ENCODE results near the gene SEMA4A.

The SEMA4A gene

DNA sequence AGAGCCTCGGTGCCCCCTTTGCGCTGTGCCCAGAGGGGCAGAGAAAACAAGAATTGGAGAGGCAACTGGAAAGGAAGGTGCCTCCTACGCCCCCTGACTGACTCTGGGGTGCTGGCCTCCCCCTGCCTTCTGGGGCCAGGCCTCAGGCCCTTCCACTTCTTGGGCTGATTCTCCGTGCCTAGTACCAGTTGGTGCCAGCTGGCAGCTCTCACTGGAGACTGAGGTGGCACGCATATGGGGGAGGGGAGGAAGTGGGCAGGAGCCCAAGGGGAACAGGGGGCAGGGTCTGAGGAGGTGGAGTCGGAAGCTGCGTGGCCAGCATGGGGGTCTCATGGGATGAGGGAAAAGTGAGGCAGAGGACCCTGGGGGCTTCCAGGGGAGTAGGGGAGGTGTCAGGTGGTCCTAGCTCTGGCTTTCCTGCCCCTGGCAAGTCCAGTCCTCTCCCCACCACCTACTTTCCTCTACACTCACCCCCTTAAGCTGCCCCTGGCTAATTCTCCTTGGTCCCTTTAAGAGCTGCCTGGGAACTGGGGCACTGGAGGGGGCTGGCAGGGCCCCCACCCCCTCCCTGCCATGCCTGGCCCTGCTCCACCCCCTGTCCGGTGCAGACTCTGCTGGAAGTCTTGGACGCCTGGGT is 6.5 kb upstream of the SEMA4A start:
- Histone ChIP-seq H3K9me3 (no peaks in the 10 kb centered on the region), H3K36me3 (no peaks in the 10 kb centered on the region), H3K4me3 (ENCODE audit: low read depth in 1 of 2, low read length in 1 of 2) (peak overlapping the region; percentile 42 to 45), H3K4me1 (ENCODE audit: control insufficient read depth in 1 of 2, insufficient read depth in 1 of 2, low read depth in 1 of 2, low read length in 1 of 2) (peaks cover 59% of the 10 kb centered on the region in 2 experiments), H3K27me3 (no peaks in the 10 kb centered on the region), H3K27ac (peak overlapping the region; percentile 93)
- TF ChIP-seq, protein P1, sequence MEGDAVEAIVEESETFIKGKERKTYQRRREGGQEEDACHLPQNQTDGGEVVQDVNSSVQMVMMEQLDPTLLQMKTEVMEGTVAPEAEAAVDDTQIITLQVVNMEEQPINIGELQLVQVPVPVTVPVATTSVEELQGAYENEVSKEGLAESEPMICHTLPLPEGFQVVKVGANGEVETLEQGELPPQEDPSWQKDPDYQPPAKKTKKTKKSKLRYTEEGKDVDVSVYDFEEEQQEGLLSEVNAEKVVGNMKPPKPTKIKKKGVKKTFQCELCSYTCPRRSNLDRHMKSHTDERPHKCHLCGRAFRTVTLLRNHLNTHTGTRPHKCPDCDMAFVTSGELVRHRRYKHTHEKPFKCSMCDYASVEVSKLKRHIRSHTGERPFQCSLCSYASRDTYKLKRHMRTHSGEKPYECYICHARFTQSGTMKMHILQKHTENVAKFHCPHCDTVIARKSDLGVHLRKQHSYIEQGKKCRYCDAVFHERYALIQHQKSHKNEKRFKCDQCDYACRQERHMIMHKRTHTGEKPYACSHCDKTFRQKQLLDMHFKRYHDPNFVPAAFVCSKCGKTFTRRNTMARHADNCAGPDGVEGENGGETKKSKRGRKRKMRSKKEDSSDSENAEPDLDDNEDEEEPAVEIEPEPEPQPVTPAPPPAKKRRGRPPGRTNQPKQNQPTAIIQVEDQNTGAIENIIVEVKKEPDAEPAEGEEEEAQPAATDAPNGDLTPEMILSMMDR (IDR thresholded peaks at IDR 0.05) = no peak

DNA sequence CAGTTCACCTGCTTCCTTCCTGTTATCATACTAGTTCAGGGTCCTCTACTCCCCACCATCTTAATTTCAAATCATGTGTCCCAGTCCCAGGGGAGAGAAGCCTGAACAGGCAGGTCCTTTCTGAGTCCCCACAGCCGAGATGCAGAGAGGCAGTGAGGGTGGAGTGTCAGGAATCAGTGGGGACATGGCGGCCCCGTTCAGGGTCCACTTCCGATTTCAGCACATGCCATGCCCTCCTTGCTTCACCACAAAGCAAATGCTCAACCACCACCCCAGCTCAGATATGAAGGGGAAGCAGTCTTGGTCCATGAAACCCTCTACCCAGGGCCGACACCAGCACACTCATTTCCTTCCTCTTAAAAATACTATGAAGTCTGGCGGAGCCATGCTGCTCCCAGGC is 5.2 kb upstream of the SEMA4A start:
- H3K27ac ChIP-seq = peak overlapping the region; percentile 93
- TF ChIP-seq, protein P1 (IDR thresholded peaks at IDR 0.05) = peak; percentile 23
- peaks cover 68 to 72% of the 10 kb centered on the region in 2 experiments for H3K4me1 ChIP-seq (ENCODE audit: control insufficient read depth in 1 of 2, insufficient read depth in 1 of 2, low read depth in 1 of 2, low read length in 1 of 2)
- no peaks in the 10 kb centered on the region for H3K36me3 ChIP-seq
- H3K4me3 ChIP-seq (ENCODE audit: low read depth in 1 of 2, low read length in 1 of 2) = peak overlapping the region; percentile 45 to 52
- H3K27me3 ChIP-seq = no peaks in the 10 kb centered on the region
- no peaks in the 10 kb centered on the region for H3K9me3 ChIP-seq

DNA sequence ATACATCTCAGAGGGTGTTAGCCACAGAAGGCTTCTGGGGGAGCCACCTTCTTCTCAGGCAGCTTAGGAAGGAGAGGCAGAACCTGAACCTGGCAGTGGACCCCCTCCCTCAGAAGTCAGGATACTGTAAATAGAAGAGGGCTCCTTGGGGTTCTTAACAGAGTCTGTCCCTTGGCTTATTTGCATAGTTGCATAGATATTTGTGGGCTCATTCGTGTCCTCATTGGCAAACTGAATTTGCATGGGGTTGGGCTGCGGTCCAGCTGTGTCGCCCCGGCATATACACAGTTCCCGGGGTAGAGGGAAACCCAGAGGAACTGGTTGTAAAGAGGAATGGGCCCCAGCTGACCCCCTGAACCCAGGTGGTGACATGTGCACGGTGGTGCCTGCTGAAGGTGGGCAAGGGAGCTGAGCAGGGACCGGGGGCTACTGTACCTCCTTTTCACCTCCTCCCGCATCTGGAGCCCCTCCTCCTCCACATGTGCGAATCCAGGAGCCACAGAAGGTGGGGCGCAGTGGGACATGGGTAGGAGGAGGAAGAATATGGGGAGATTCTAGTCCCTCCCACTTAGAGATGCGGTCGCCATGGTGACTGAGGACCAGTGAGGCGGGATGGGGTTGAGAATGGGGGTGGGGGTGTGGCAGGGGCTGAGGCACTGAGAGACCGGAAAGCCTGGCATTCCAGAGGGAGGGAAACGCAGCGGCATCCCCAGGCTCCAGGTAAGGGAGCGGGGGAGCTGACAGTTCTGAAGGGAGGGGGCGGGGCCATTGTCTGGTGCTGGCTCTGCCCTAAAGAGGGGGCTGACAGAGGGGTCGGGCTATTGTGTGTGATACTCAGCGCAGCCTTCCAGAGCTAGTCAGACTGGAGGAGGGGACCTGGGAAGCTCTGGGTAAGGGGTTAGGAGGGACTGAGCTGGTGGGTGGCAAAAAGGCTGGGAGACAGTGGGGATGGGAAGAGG is 3.7 kb upstream of the SEMA4A start:
- Histone ChIP-seq H3K27ac (peak overlapping the region; percentile 93), H3K9me3 (no peaks in the 10 kb centered on the region), H3K4me1 (ENCODE audit: control insufficient read depth in 1 of 2, insufficient read depth in 1 of 2, low read depth in 1 of 2, low read length in 1 of 2) (peaks cover 81 to 86% of the 10 kb centered on the region in 2 experiments), H3K36me3 (no peaks in the 10 kb centered on the region), H3K4me3 (ENCODE audit: low read depth in 1 of 2, low read length in 1 of 2) (peak overlapping the region; percentile 12 to 45), H3K27me3 (no peaks in the 10 kb centered on the region)
- TF ChIP-seq, protein P1 (IDR thresholded peaks at IDR 0.05) = no peak

DNA sequence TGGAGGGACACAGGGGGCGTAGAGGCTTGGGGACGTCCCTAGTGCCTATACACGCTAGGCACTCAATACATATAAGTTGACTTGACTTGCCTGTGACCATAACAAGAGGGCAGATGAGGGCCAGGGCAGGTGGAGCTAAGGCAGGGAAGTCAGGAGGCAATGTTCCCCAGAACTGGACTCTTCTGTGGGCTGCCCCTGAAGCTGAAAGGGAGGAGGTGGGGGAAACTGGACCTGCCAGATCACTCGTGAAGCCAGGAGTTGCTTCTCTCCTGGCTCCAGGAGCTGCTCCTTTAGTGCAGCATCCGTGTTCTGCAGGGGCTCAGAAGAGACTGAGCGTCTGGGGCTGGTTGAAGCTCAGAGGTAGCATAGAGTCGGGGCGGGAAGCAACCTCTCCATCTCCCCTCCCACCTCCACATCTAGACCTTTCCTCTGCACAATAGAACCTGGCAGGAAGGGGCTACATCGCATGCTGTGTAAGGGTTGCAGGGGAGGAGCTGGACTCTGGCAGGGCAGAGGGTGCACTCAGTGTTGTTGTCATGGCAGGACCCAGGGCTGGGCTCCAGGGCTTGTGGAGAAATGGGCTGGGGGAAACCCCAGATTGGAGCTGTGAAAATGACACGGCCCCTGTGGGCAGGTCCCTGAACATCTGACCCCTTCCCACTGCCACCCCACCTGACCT is 2.9 kb upstream of the SEMA4A start:
- H3K4me3 ChIP-seq (ENCODE audit: low read depth in 1 of 2, low read length in 1 of 2) = no peak overlapping the region
- no peaks in the 10 kb centered on the region for H3K36me3 ChIP-seq
- peak overlapping the region; percentile 93 for H3K27ac ChIP-seq
- peaks cover 90 to 93% of the 10 kb centered on the region in 2 experiments for H3K4me1 ChIP-seq (ENCODE audit: control insufficient read depth in 1 of 2, insufficient read depth in 1 of 2, low read depth in 1 of 2, low read length in 1 of 2)
- no peaks in the 10 kb centered on the region for H3K9me3 ChIP-seq
- TF ChIP-seq, protein P1 (IDR thresholded peaks at IDR 0.05) = no peak
- no peaks in the 10 kb centered on the region for H3K27me3 ChIP-seq

DNA sequence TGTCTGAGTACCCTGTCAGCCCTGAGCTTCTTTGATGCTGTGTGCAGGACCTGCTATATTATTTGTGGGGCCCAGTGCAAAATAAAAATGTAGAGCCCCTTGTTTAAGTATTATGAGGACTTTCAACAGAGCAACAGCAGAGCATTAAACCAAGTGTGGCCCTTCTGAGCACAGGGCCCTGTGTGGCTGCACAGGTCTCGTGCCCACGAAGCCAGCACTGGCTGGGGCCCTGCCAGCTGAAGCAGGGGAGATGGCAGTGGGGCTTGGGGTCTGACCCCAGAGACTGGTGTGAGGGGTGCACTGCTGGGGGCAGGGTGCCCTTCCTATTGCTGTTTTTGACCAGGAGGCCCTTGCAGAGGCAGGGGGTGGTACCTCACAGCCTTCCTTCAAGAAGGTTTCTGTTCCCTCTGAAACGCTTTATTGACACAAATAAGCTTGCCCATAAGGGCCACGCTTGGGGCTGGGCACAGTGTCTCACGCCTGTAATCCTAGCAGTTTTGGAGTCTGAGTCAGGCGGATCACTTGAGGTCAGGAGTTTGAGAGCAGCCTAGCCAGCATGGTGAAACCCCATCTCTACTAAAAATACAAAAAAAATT is 2.2 kb upstream of the SEMA4A start:
- Histone ChIP-seq H3K36me3 (peaks cover 3% of the 10 kb centered on the region), H3K9me3 (no peaks in the 10 kb centered on the region), H3K4me3 (ENCODE audit: low read depth in 1 of 2, low read length in 1 of 2) (no peak overlapping the region), H3K27ac (peak overlapping the region; percentile 93), H3K4me1 (ENCODE audit: control insufficient read depth in 1 of 2, insufficient read depth in 1 of 2, low read depth in 1 of 2, low read length in 1 of 2) (peaks cover 91 to 96% of the 10 kb centered on the region in 2 experiments), H3K27me3 (no peaks in the 10 kb centered on the region)
- TF ChIP-seq, protein P1 (IDR thresholded peaks at IDR 0.05) = no peak
